Measurements from ENCODE around the gene PLD6. TPM values are rescaled to one million over a fixed set of nuclear protein-coding genes. Genes with fewer than 3 reads are reported as not detected.

Gene PLD6
- total RNA-seq, 1 experiment from 2014 or later = 1.2 TPM

DNA sequence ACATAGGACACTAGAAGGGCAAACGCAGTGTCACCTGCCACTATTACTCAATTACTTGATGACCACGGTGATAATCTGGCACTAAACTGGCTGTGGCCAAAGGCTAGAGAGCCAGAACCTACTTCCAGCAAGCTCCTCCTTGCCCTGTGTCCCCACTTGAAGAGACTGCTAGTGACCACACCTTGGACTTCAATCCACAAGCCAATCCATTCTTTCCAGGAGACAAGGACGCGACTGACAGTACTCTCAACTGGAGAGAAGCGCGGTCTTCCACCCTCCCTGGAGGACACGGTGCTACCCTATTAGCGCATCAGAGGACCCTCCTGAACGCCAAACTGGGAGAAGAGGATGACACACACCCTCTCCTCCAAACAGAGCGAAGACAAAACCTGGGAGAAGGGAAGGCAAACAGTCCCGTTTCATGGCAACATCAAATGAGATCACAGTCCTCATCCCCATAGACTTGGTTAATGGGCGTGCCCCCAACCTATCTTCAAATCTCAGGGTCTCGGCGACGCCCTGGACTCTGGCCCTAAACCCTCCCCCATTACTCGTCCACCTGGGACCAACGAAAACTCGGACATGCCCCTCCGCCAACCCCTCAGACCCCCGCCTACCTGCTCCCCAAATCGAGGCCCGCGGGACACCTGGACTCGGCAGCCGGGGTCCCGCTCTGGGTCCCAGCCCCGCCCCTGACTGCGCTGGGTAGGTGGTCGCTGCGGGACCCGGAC is 30.3 kb upstream of the PLD6 start:
- Mint-ChIP-seq H3K27me3 (ENCODE audit: low read depth) (no peaks in the 10 kb centered on the region), H3K36me3 (peaks cover 7% of the 10 kb centered on the region), H3K4me1 (peaks cover 21% of the 10 kb centered on the region), H3K4me3 (peak overlapping the region; percentile 92), H3K9me3 (no peaks in the 10 kb centered on the region), H3K27ac (peak overlapping the region; percentile 92)
- ChIA-PET POLR2A (interaction anchor here (0.7 kb wide), 1 partner anchor 65 kb away, joined by 4 read pairs; no protein-coding TSS in a partner anchor), CTCF (interaction anchor here (0.7 to 1.5 kb wide), 4 partner anchors 95 to 469 kb away, joined by 3 to 5 read pairs (median 3); no protein-coding TSS in a partner anchor)
- peak; percentile 24 for DNase-seq (ENCODE audit: low spot score)
- ATAC-seq = peak; percentile 36
- no peak for TF ChIP-seq ZNF121 (CRISPR knock-in tag; IDR thresholded peaks at IDR 0.05)

DNA sequence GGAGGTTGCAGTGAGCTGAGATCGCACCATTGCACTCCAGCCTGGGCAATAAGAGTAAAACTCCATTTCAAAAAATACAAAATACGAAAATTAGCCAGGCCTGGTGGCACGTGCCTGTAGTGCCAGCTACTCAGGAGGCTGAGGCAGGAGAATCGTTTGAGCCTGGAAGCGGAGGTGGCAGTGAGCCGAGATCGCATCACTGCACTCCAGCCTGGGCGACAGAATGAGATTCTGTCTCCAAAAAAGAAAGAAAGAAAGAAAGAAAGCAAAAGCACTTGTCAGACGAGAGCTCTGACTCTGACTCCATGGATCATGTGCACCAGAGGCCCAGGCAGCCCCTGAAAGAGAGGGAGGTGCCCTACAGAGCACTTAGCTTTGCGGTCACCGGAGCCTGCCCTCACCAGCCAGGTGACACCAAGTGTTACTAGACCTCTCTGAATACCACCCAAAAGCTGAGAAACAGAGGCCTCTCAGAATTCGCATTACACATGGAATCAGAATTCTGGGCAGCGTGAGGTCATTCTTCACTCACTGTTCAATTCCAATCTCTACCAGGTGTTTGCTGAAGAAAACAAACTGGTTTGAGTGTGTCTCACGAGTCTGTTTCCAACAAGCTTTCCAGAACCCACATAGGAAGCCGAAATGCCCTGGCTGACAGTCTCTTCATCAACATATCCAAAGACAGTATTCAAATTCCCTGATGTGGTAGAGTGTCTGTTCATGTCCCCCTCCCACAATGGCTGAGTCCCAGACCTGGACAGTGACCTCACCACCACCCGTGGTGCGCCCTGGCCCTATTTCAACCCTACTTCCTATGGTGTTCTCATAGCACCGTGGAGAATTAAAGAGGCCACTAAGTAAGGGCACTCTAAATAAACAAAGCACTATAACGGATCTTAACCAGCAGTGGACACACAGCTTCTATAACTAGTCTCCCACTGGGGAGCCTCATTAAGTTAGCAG is 29.4 kb upstream of the PLD6 start:
- POLR2A ChIA-PET = no interaction called here
- peaks cover 21% of the 10 kb centered on the region for H3K4me1 Mint-ChIP-seq
- TF ChIP-seq, protein P1, sequence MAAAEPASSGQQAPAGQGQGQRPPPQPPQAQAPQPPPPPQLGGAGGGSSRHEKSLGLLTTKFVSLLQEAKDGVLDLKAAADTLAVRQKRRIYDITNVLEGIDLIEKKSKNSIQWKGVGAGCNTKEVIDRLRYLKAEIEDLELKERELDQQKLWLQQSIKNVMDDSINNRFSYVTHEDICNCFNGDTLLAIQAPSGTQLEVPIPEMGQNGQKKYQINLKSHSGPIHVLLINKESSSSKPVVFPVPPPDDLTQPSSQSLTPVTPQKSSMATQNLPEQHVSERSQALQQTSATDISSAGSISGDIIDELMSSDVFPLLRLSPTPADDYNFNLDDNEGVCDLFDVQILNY (CRISPR knock-in tag; IDR thresholded peaks at IDR 0.05) = no peak
- TF ChIP-seq IRF2 (CRISPR knock-in tag; IDR thresholded peaks at IDR 0.05; ENCODE audit: borderline replicate concordance, low read depth) (no peak), ZBTB21 (CRISPR knock-in tag; IDR thresholded peaks at IDR 0.05; ENCODE audit: borderline replicate concordance) (no peak), ELF4 (CRISPR knock-in tag; IDR thresholded peaks at IDR 0.05; ENCODE audit: low read depth) (no peak), GRHL2 (CRISPR knock-in tag; IDR thresholded peaks at IDR 0.05; ENCODE audit: insufficient replicate concordance, severe bottlenecking) (no peak), SMAD3 (CRISPR knock-in tag; IDR thresholded peaks at IDR 0.05; ENCODE audit: borderline replicate concordance) (no peak), FOXP1 (CRISPR knock-in tag; IDR thresholded peaks at IDR 0.05; ENCODE audit: borderline replicate concordance) (no peak), ZNF232 (CRISPR knock-in tag; IDR thresholded peaks at IDR 0.05) (no peak), MXD4 (CRISPR knock-in tag; IDR thresholded peaks at IDR 0.05; ENCODE audit: borderline replicate concordance) (no peak), ZNF396 (CRISPR knock-in tag; IDR thresholded peaks at IDR 0.05; ENCODE audit: borderline replicate concordance) (no peak)
- TF ChIP-seq, protein P2, sequence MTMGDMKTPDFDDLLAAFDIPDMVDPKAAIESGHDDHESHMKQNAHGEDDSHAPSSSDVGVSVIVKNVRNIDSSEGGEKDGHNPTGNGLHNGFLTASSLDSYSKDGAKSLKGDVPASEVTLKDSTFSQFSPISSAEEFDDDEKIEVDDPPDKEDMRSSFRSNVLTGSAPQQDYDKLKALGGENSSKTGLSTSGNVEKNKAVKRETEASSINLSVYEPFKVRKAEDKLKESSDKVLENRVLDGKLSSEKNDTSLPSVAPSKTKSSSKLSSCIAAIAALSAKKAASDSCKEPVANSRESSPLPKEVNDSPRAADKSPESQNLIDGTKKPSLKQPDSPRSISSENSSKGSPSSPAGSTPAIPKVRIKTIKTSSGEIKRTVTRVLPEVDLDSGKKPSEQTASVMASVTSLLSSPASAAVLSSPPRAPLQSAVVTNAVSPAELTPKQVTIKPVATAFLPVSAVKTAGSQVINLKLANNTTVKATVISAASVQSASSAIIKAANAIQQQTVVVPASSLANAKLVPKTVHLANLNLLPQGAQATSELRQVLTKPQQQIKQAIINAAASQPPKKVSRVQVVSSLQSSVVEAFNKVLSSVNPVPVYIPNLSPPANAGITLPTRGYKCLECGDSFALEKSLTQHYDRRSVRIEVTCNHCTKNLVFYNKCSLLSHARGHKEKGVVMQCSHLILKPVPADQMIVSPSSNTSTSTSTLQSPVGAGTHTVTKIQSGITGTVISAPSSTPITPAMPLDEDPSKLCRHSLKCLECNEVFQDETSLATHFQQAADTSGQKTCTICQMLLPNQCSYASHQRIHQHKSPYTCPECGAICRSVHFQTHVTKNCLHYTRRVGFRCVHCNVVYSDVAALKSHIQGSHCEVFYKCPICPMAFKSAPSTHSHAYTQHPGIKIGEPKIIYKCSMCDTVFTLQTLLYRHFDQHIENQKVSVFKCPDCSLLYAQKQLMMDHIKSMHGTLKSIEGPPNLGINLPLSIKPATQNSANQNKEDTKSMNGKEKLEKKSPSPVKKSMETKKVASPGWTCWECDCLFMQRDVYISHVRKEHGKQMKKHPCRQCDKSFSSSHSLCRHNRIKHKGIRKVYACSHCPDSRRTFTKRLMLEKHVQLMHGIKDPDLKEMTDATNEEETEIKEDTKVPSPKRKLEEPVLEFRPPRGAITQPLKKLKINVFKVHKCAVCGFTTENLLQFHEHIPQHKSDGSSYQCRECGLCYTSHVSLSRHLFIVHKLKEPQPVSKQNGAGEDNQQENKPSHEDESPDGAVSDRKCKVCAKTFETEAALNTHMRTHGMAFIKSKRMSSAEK (CRISPR knock-in tag; IDR thresholded peaks at IDR 0.05; ENCODE audit: borderline replicate concordance) = no peak
- TF ChIP-seq, protein P3, sequence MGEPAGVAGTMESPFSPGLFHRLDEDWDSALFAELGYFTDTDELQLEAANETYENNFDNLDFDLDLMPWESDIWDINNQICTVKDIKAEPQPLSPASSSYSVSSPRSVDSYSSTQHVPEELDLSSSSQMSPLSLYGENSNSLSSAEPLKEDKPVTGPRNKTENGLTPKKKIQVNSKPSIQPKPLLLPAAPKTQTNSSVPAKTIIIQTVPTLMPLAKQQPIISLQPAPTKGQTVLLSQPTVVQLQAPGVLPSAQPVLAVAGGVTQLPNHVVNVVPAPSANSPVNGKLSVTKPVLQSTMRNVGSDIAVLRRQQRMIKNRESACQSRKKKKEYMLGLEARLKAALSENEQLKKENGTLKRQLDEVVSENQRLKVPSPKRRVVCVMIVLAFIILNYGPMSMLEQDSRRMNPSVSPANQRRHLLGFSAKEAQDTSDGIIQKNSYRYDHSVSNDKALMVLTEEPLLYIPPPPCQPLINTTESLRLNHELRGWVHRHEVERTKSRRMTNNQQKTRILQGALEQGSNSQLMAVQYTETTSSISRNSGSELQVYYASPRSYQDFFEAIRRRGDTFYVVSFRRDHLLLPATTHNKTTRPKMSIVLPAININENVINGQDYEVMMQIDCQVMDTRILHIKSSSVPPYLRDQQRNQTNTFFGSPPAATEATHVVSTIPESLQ (CRISPR knock-in tag; IDR thresholded peaks at IDR 0.05) = no peak
- TF ChIP-seq, protein P4, sequence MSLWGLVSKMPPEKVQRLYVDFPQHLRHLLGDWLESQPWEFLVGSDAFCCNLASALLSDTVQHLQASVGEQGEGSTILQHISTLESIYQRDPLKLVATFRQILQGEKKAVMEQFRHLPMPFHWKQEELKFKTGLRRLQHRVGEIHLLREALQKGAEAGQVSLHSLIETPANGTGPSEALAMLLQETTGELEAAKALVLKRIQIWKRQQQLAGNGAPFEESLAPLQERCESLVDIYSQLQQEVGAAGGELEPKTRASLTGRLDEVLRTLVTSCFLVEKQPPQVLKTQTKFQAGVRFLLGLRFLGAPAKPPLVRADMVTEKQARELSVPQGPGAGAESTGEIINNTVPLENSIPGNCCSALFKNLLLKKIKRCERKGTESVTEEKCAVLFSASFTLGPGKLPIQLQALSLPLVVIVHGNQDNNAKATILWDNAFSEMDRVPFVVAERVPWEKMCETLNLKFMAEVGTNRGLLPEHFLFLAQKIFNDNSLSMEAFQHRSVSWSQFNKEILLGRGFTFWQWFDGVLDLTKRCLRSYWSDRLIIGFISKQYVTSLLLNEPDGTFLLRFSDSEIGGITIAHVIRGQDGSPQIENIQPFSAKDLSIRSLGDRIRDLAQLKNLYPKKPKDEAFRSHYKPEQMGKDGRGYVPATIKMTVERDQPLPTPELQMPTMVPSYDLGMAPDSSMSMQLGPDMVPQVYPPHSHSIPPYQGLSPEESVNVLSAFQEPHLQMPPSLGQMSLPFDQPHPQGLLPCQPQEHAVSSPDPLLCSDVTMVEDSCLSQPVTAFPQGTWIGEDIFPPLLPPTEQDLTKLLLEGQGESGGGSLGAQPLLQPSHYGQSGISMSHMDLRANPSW (CRISPR knock-in tag; conservative IDR thresholded peaks at IDR 0.05; ENCODE audit: low read depth) = no peak
- TF ChIP-seq, protein P5, sequence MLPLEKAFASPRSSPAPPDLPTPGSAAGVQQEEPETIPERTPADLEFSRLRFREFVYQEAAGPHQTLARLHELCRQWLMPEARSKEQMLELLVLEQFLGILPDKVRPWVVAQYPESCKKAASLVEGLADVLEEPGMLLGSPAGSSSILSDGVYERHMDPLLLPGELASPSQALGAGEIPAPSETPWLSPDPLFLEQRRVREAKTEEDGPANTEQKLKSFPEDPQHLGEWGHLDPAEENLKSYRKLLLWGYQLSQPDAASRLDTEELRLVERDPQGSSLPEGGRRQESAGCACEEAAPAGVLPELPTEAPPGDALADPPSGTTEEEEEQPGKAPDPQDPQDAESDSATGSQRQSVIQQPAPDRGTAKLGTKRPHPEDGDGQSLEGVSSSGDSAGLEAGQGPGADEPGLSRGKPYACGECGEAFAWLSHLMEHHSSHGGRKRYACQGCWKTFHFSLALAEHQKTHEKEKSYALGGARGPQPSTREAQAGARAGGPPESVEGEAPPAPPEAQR (CRISPR knock-in tag; IDR thresholded peaks at IDR 0.05) = no peak
- no peaks in the 10 kb centered on the region for H3K9me3 Mint-ChIP-seq
- DNase-seq (ENCODE audit: low spot score) = no peak
- CTCF ChIA-PET = interaction anchor here (0.6 to 1.4 kb wide), 3 partner anchors 34 to 208 kb away, joined by 3 to 5 read pairs (median 3); no protein-coding TSS in a partner anchor
- H3K4me3 Mint-ChIP-seq = peak overlapping the region; percentile 92
- ATAC-seq = no peak
- H3K36me3 Mint-ChIP-seq = peaks cover 15% of the 10 kb centered on the region
- no peak overlapping the region for H3K27ac Mint-ChIP-seq
- H3K27me3 Mint-ChIP-seq (ENCODE audit: low read depth) = no peaks in the 10 kb centered on the region

Measured in WTC11 (cell line).